Measurements from ENCODE around the gene LPIN2.

The LPIN2 gene

GRCh38 chr18:3048820-3049349 lies 35.9 kb upstream of the LPIN2 start:
- no peak overlapping the region for H3K27ac ChIP-seq
- no peak for TF ChIP-seq ZFX (IDR thresholded peaks at IDR 0.05)
- no peak for TF ChIP-seq CTCF (conservative IDR thresholded peaks at IDR 0.05)

GRCh38 chr18:3048121-3048520 lies 35.2 kb upstream of the LPIN2 start:
- TF ChIP-seq CTCF (conservative IDR thresholded peaks at IDR 0.05), result no peak
- no peak for TF ChIP-seq ZFX (IDR thresholded peaks at IDR 0.05)

GRCh38 chr18:3046216-3046808 lies 33.4 kb upstream of the LPIN2 start:
- TF ChIP-seq CTCF (conservative IDR thresholded peaks at IDR 0.05) (no peak), ZFX (IDR thresholded peaks at IDR 0.05) (no peak)

More at GRCh38 chr18:3048121-3048520, 35.2 kb upstream of the LPIN2 start:
- no peak overlapping the region for H3K27ac ChIP-seq

GRCh38 chr18:3044931-3045698 lies 32.2 kb upstream of the LPIN2 start:
- H3K27ac ChIP-seq, result peak overlapping the region; percentile 91
- TF ChIP-seq CTCF (conservative IDR thresholded peaks at IDR 0.05), result no peak
- no peak for TF ChIP-seq ZFX (IDR thresholded peaks at IDR 0.05)

More at GRCh38 chr18:3046216-3046808, 33.4 kb upstream of the LPIN2 start:
- peak overlapping the region; percentile 91 for H3K27ac ChIP-seq

- no peak overlapping the region; the same call in 1 of the 2 replicates for H3K27ac ChIP-seq
- TF ChIP-seq ZFX (IDR thresholded peaks at IDR 0.05), result no peak
- TF ChIP-seq CTCF (conservative IDR thresholded peaks at IDR 0.05), result no peak
These were observed 29.4 kb upstream of the LPIN2 start for GRCh38 chr18:3042379-3042778.

GRCh38 chr18:3041843-3042242 lies 28.9 kb upstream of the LPIN2 start:
- H3K27ac ChIP-seq, result no peak overlapping the region; the same call in 1 of the 2 replicates
- no peak for TF ChIP-seq CTCF (conservative IDR thresholded peaks at IDR 0.05)

GRCh38 chr18:3040881-3041280 lies 27.9 kb upstream of the LPIN2 start:
- H3K27ac ChIP-seq, result no peak overlapping the region; the same call in 1 of the 2 replicates
- no peak for TF ChIP-seq CTCF (conservative IDR thresholded peaks at IDR 0.05)
- no peak for TF ChIP-seq ZFX (IDR thresholded peaks at IDR 0.05)

Measured in C4-2B (cell line).